Liver (tissue), 3 donors: Measurements from ENCODE around the gene RHOH.

Experiments used
- FOXA1 ChIP-seq: IDR thresholded peaks from 2 replicates; pipeline ENCODE4 v1.6.1; 2016; ENCODE audit warnings: antibody characterized with exemption
- JUND ChIP-seq, 2 donors: IDR thresholded peaks; 2 replicates each; pipeline ENCODE4 v1.6.1; 2016; ENCODE audit warnings: antibody characterized with exemption in 2 of 2
- TAF1 ChIP-seq: conservative IDR thresholded peaks from 2 replicates; pipeline ENCODE4 v1.6.1; 2016; ENCODE audit warnings: antibody characterized with exemption, mild to moderate bottlenecking
- TF ChIP-seq, protein P1 (sequence below): fragments of 150-350 bp; IDR thresholded peaks from 2 replicates; pipeline ENCODE4 v1.5.1; 2017; ENCODE audit warnings: improper control_type of control experiment, low read depth, low read length; ENCODE audit not compliant: missing input control
- donor health status: healthy.
- donor health status: healthy.

DNA sequence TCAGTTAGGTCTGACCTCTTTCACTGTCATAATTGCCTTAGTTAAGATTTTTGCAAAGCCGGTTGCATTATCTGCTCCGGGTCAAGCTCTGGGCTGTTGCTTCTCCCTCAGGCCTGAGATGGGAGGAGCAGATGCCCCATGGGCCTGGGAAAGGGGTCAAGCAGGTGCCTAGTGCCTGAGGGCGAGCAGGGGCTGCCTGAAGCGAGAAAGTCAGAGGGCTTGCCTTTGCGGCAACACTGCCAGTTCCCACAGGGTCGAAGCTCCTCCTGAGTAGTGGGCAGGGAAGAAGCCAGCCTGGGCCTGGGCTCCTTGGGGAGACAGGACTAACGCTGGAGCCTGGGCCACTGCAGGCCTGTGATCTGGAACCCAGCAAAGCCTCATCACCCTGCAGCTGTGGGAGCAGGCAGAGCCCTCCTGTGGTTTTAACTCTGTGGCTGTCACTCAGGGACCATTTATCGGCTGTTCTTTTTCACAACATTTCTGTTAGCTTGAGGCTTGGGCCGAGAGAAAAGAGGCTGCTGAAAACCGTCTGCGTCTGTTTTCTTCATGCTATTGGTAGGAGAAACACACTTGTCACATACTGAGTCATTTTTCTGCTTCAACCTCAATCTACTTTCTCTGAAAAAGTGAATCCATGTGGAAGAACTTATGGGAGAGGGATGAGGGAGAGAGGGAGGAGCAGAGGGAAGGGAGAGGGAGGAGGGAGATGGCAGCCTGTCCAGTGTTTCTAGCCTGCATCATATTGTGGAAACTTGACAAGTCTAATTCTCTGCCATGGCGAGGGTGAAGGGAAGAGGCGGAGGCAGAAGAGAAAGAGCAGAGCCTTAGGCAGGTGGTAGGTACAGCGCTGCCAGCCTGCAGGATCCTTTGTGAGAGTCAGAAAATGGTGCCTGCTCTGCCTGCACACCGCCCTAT lies 68.4 kb downstream of the RHOH start:
- TF ChIP-seq TAF1 (no peak), JUND (IDR thresholded peaks at IDR 0.05) (no peak), FOXA1 (no peak)
- TF ChIP-seq, protein P1, sequence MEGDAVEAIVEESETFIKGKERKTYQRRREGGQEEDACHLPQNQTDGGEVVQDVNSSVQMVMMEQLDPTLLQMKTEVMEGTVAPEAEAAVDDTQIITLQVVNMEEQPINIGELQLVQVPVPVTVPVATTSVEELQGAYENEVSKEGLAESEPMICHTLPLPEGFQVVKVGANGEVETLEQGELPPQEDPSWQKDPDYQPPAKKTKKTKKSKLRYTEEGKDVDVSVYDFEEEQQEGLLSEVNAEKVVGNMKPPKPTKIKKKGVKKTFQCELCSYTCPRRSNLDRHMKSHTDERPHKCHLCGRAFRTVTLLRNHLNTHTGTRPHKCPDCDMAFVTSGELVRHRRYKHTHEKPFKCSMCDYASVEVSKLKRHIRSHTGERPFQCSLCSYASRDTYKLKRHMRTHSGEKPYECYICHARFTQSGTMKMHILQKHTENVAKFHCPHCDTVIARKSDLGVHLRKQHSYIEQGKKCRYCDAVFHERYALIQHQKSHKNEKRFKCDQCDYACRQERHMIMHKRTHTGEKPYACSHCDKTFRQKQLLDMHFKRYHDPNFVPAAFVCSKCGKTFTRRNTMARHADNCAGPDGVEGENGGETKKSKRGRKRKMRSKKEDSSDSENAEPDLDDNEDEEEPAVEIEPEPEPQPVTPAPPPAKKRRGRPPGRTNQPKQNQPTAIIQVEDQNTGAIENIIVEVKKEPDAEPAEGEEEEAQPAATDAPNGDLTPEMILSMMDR: no peak
